K562 (cell line): Measurements from ENCODE around the gene HAP1. TPM values are rescaled to one million over a fixed set of nuclear protein-coding genes. Genes with fewer than 3 reads are reported as not detected.

Experiments
- CBX2 ChIP-seq: fragments of 200-600 bp; sonication (generic); IDR thresholded peaks from one replicate; pipeline ENCODE4 v1.6.1; 2012; ENCODE audit warnings: mild to moderate bottlenecking, low read length, inconsistent platforms; ENCODE audit not compliant: insufficient read depth, poor library complexity, severe bottlenecking
- CBX8 ChIP-seq: fragments of 200-600 bp; sonication (generic); IDR thresholded peaks from 2 replicates; pipeline ENCODE4 v1.6.1; 2012; ENCODE audit warnings: borderline replicate concordance, mixed run types, low read depth, mild to moderate bottlenecking, moderate library complexity, mixed read lengths, low read length, control low read depth, inconsistent platforms; ENCODE audit not compliant: poor library complexity, severe bottlenecking; ENCODE audit errors: extremely low read depth
- CCNT2 ChIP-seq: IDR thresholded peaks from 2 replicates; pipeline ENCODE4 v1.6.1; 2011; ENCODE audit warnings: borderline replicate concordance, low read depth, mild to moderate bottlenecking, moderate library complexity, mixed read lengths, low read length; ENCODE audit not compliant: insufficient read length; ENCODE audit errors: extremely low read depth
- GATAD2B ChIP-seq: fragments of 450-650 bp; IDR thresholded peaks from 2 replicates; pipeline ENCODE4 v1.6.1; 2017; ENCODE audit warnings: mild to moderate bottlenecking, borderline replicate concordance
- HDAC6 ChIP-seq: IDR thresholded peaks from 2 replicates; pipeline ENCODE4 v1.6.1; 2012; ENCODE audit warnings: low read depth, mild to moderate bottlenecking, control low read depth, inconsistent platforms, low read length, moderate library complexity
- KDM4B ChIP-seq, 2 experiments: fragments of 450-650 bp in 1 of 2; sonication (generic) in 1 of 2; IDR thresholded peaks; 2 replicates each; pipeline ENCODE4 v1.6.1; 2016 to 2017; ENCODE audit warnings: borderline replicate concordance in 2 of 2, antibody characterized with exemption in 1 of 2, low read depth in 1 of 2, mild to moderate bottlenecking in 1 of 2
- MEF2A ChIP-seq: IDR thresholded peaks from 2 replicates; pipeline ENCODE4 v1.6.1; 2011; ENCODE audit warnings: low read depth, mild to moderate bottlenecking, low read length, moderate library complexity; ENCODE audit not compliant: control insufficient read depth
- PRDM10 ChIP-seq: fragments of 450-650 bp; IDR thresholded peaks from 2 replicates; pipeline ENCODE4 v1.6.1; 2018; ENCODE audit not compliant: partially characterized antibody
- RREB1 ChIP-seq: fragments of 250-450 bp; sonication (Bioruptor Pico); IDR thresholded peaks from 2 replicates; pipeline ENCODE4 v1.4.0; 2020
- THAP12 ChIP-seq: fragments of 250-450 bp; sonication (Bioruptor Pico); IDR thresholded peaks from 2 replicates; pipeline ENCODE4 v1.9.0; 2021; ENCODE audit warnings: mild to moderate bottlenecking, inconsistent platforms
- U2AF2 ChIP-seq: fragments of 200-400 bp; formaldehyde crosslinking; optimal IDR thresholded peaks from 2 replicates; pipeline ENCODE3; 2017; ENCODE audit warnings: low read depth, mild to moderate bottlenecking, low read length
- ZNF347 ChIP-seq: fragments of 450-650 bp; formaldehyde crosslinking; IDR thresholded peaks from 2 replicates; pipeline ENCODE4 v1.4.0; 2020; ENCODE audit warnings: low read depth, mild to moderate bottlenecking, moderate library complexity
- ZNF695 ChIP-seq: fragments of 450-650 bp; formaldehyde crosslinking; IDR thresholded peaks from 2 replicates; pipeline ENCODE4 v1.4.0; 2020; ENCODE audit warnings: mild to moderate bottlenecking, moderate library complexity
- polyA plus RNA-seq, 8 experiments: library from polyadenylated mRNA; depleted of rRNA in 4 of 8; stranded (reverse) in 5 of 8; unstranded in 3 of 8; fragments of >200 nt; fragmentation: Nextera tagmentation in 2 of 8; fragmentation: Illumina TruSeq in 1 of 8; extraction: Ambion mirVana in 2 of 8; extraction: Trizol in 1 of 8; gene quantifications; 2 replicates each; pipeline versions ENCODE4 v1.2.1 to v1.2.3, GENCODE V29; 2011 to 2014; ENCODE audit warnings: inconsistent platforms in 1 of 8, missing spikeins in 1 of 8
- total RNA-seq, 7 experiments: library from RNA; depleted of rRNA in 6 of 7; stranded (reverse); fragments of >200 nt in 6 of 7; fragmentation: Illumina TruSeq in 2 of 7; extraction: Trizol in 2 of 7; gene quantifications; 2 replicates each; pipeline versions ENCODE4 v1.2.1 to v1.2.3, GENCODE V29; 2011 to 2021; ENCODE audit warnings: low replicate concordance in 1 of 7

HAP1 gene
- total and polyA plus RNA-seq, 9 of the 15 experiments (the other 6 are each of a cell fraction or from before 2014, with no cell fraction given): under 0.01 to 0.09 (median 0.04) TPM; not detected in 6

GRCh38 chr17:41688641-41689496 is 45.6 kb downstream of the HAP1 start, which contains the start of gene EIF1 (continued):
- TF ChIP-seq CBX8: no peak
- TF ChIP-seq THAP12 (CRISPR knock-in tag): peak; percentile 88
- TF ChIP-seq HDAC6: no peak
- TF ChIP-seq U2AF2: no peak
- TF ChIP-seq KDM4B (IDR thresholded peaks at IDR 0.05; ENCODE audit: borderline replicate concordance in 2 of 2, low read depth in 1 of 2): peak in 1 of 2 experiments; percentile 89; a peak in 2 of 4 replicates
- TF ChIP-seq ZNF347 (CRISPR knock-in tag): 0 out of 2 replicates have a peak, but pooled peaks have one; percentile 50
- TF ChIP-seq ZNF695 (CRISPR knock-in tag): no peak
- no peak for TF ChIP-seq CBX2
- no peak for TF ChIP-seq MEF2A
- peak; percentile 12 for TF ChIP-seq PRDM10
- no peak for TF ChIP-seq GATAD2B
- peak; percentile 94 for TF ChIP-seq CCNT2
- TF ChIP-seq RREB1: peak; percentile 65; the same call in 1 of the 2 replicates
